ENCODE data around the gene NRP1. TPM values are rescaled to one million over a fixed set of nuclear protein-coding genes. Genes with fewer than 3 reads are reported as not detected.

Gene NRP1
- total RNA-seq, 2 donors from 2014 or later: 11.7 to 18.4 TPM

DNA sequence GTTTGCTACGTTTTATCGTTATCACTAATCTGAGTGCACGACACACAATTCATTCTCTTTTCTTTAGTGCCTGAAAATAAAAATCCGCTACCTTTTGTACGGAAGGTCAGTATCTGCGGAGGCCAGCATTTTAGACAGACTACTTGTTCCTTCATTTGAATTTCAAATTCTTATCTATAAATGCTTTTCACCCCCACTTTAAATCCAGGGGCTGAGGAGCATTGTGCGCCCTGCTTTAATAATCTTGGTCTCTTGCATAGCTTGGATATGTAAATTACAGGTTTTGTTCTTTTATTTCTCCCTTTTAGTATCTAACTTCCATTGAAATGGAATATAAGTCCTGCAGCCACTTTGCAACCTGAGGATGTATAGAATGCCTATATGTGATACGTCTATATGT lies 44.7 kb downstream of the NRP1 start:
- Histone ChIP-seq H3K4me1 (no peaks in the 10 kb centered on the region), H3K27me3 (no peaks in the 10 kb centered on the region), H3K4me3 (no peak overlapping the region), H3K27ac (no peak overlapping the region), H3K9me3 (no peaks in the 10 kb centered on the region), H3K36me3 (no peaks in the 10 kb centered on the region), H3K9ac (ENCODE audit: low read depth in 2 of 2, low read length in 2 of 2) (no peak overlapping the region)
- intact Hi-C loops (cut with DNase I): no loop called here
- TF ChIP-seq CTCF (IDR thresholded peaks at IDR 0.05): no peak
- DNase-seq: no peak

- Histone ChIP-seq H3K9me3 (no peaks in the 10 kb centered on the region), H3K4me3 (no peak overlapping the region), H3K4me1 (no peaks in the 10 kb centered on the region), H3K9ac (ENCODE audit: low read depth in 2 of 2, low read length in 2 of 2) (no peak overlapping the region), H3K27ac (no peak overlapping the region), H3K27me3 (no peaks in the 10 kb centered on the region), H3K36me3 (no peaks in the 10 kb centered on the region)
- TF ChIP-seq CTCF (IDR thresholded peaks at IDR 0.05): no peak
- intact Hi-C loops (cut with DNase I): no loop called here
- DNase-seq: no peak
These were observed 46.3 kb downstream of the NRP1 start for GRCh38 chr10:33288127-33288526.

DNA sequence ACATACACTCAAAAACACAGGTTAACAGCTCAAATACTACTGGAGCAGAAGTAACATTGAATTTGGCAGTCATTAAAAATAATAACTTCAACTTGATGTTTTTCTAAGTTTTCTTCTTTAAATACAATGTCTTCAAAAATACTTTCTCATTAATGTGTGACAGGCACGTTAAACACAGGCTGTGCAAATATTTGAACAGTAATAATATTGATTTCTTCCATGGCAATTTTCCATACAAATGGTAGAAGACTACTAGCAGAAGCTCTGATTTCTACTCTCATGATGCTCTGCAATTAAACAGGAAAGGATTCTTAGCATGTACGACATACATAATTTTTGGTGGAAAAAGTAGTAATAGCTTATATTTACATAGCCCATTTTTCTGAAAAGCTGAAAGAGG lies 47.4 kb downstream of the NRP1 start:
- intact Hi-C loops (cut with DNase I): no loop called here
- Histone ChIP-seq H3K27me3 (no peaks in the 10 kb centered on the region), H3K36me3 (no peaks in the 10 kb centered on the region), H3K4me3 (no peak overlapping the region), H3K9me3 (no peaks in the 10 kb centered on the region), H3K4me1 (no peaks in the 10 kb centered on the region), H3K9ac (ENCODE audit: low read depth in 2 of 2, low read length in 2 of 2) (no peak overlapping the region), H3K27ac (no peak overlapping the region)
- TF ChIP-seq CTCF (IDR thresholded peaks at IDR 0.05): no peak
- no peak for DNase-seq

- Histone ChIP-seq H3K4me3 (no peak overlapping the region), H3K27ac (no peak overlapping the region), H3K27me3 (no peaks in the 10 kb centered on the region), H3K9ac (ENCODE audit: low read depth in 2 of 2, low read length in 2 of 2) (no peak overlapping the region), H3K36me3 (no peaks in the 10 kb centered on the region), H3K4me1 (no peaks in the 10 kb centered on the region), H3K9me3 (no peaks in the 10 kb centered on the region)
- no peak for DNase-seq
- no peak for TF ChIP-seq CTCF (IDR thresholded peaks at IDR 0.05)
- intact Hi-C loops (cut with DNase I): no loop called here
These were observed 48.1 kb downstream of the NRP1 start for GRCh38 chr10:33286157-33286934.

- no peak overlapping the region for H3K27ac ChIP-seq
- H3K9me3 ChIP-seq: no peaks in the 10 kb centered on the region
- no peaks in the 10 kb centered on the region for H3K36me3 ChIP-seq
- intact Hi-C loops (cut with DNase I): no loop called here
- TF ChIP-seq CTCF (IDR thresholded peaks at IDR 0.05): no peak
- no peak for DNase-seq
- H3K4me3 ChIP-seq: no peak overlapping the region
- no peak overlapping the region for H3K9ac ChIP-seq (ENCODE audit: low read depth in 2 of 2, low read length in 2 of 2)
- H3K4me1 ChIP-seq: no peaks in the 10 kb centered on the region
- no peaks in the 10 kb centered on the region for H3K27me3 ChIP-seq
These were observed 49.5 kb downstream of the NRP1 start for GRCh38 chr10:33284945-33285344.

All from colonic mucosa (tissue), 4 donors.